ENCODE measurements around the gene TMEM217.

- no peak for TF ChIP-seq EZH2 (IDR thresholded peaks at IDR 0.05; ENCODE audit: borderline replicate concordance, low read length)
- TF ChIP-seq, protein P1, sequence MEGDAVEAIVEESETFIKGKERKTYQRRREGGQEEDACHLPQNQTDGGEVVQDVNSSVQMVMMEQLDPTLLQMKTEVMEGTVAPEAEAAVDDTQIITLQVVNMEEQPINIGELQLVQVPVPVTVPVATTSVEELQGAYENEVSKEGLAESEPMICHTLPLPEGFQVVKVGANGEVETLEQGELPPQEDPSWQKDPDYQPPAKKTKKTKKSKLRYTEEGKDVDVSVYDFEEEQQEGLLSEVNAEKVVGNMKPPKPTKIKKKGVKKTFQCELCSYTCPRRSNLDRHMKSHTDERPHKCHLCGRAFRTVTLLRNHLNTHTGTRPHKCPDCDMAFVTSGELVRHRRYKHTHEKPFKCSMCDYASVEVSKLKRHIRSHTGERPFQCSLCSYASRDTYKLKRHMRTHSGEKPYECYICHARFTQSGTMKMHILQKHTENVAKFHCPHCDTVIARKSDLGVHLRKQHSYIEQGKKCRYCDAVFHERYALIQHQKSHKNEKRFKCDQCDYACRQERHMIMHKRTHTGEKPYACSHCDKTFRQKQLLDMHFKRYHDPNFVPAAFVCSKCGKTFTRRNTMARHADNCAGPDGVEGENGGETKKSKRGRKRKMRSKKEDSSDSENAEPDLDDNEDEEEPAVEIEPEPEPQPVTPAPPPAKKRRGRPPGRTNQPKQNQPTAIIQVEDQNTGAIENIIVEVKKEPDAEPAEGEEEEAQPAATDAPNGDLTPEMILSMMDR (IDR thresholded peaks at IDR 0.05; ENCODE audit: low read length), result no peak
These were observed 11.2 kb upstream of the TMEM217 start for GRCh38 chr6:37269105-37269504.

Measured in OCI-LY1 (cell line).